GM18499 (cell line): ENCODE data around the gene CATSPER4.

Experiments
- ATAC-seq: cut with Tn5 transposase; IDR thresholded peaks from one replicate; pipeline ENCODE4 v1.9.1; 2021; ENCODE audit warnings: moderate number of reproducible peaks; ENCODE audit not compliant: insufficient read depth, unreplicated experiment

CATSPER4 gene

GRCh38 chr1:26190373-26190987 is at the start of gene CATSPER4:
Gene CATSPER4 (plus strand): TSS chr1:26190602. CDS start chr1:26190628, 26 bp downstream.
- ATAC-seq, result no peak

- no peak for ATAC-seq
Observed at GRCh38 chr1:26142159-26142558, 48.2 kb upstream of the CATSPER4 start.

DNA sequence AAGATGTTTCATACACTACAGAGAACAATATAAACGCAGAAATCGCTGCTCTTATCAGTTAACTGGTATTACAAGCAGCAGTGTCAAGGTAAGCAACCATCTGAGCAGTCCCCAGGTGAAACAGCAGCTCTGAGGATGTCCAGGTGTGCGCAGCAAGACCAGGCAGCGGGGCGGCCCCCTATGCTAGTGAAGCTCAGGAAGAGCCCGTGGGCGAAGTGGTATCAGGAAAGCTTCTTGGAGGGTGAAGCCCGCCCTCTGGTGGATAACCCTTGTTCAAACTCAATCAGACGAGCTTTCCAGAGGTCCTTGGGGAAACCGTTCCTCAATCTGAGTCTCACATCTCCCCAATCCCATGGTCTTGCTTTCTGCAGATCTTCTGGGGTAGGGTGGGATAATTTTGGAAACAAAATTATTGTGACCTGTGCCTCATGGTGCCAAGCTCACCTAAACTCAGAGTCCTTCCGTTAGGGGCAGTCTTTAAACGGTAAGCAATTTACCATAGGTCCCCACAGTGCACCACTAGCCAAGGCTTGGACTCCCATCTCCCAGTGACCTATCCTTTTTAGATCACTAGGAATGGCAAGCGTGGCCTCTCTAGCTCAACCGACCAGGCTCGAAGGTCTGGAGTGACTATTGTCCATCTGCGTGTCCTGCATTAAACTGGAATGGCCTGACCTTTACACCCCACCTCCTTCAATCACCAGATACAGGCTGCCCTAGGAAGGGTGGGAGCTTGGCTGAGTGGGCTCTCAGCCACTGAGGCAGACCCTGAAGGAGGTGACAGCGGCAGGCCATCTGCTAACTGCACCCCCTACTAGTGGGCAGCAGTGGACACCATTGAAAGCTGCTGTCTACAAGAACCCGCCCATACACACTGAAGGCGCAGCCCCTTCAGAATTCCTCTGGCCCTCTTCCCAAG is 45.1 kb upstream of the CATSPER4 start:
- ATAC-seq, result no peak

GRCh38 chr1:26145960-26146294 is 44.5 kb upstream of the CATSPER4 start:
- ATAC-seq, result no peak

- no peak for ATAC-seq
Observed at GRCh38 chr1:26148887-26149286, 41.5 kb upstream of the CATSPER4 start.

GRCh38 chr1:26153966-26154532 is 36.4 kb upstream of the CATSPER4 start:
- no peak for ATAC-seq

DNA sequence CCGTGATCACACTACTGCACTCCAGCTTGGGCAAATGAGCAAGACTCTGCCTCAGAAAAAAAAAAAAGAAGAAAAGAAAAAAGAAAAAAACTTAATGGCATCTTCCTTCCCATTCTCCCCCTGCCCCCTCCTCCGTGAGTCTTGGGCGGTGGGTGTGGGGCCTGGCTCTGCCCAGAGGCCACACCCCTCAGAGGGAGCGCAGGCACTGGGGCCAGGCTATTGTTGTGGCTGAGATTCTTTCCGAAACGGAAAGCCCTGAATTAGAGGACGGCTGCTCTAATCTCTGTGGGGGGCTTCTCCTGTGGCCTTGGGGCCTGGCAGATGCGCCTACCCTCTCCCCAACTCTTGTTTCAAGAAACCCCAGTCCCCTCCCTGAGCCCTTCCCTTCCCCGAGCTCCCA is 35.7 kb upstream of the CATSPER4 start:
- no peak for ATAC-seq

GRCh38 chr1:26155370-26156284 is 34.8 kb upstream of the CATSPER4 start:
- ATAC-seq, result no peak

- ATAC-seq, result no peak
Observed at GRCh38 chr1:26156285-26157038, 33.9 kb upstream of the CATSPER4 start.

DNA sequence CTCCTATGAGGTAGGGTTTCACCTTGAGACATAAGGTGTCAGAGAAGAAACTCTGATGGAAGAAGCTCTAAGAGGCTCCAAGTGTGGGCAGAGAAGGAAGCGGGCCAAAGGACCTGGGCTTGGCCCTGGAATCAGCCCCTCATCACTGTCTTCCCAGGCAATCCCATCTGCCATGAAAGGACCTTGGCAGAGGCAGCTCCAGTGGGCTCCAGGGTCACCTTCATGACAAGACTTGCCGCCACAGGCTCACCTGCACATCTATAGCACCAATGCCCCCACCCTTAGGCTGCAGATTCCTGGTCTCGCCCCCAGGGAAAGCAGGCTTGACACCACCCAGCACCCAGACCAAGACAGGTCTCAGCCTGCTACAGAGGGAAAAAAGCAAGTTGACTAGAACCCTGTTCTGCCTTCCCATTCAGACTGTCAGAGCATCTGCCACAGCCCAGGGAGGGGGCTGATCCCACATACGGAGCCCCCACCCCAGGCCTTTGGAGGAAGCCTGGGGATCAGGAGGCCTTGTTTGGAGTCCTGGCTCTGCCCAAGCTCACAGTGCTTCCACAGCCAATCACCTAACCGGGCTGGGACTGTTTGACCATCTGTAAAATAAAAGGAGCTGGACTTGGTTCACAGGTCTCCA is 32.0 kb upstream of the CATSPER4 start:
- ATAC-seq, result no peak

DNA sequence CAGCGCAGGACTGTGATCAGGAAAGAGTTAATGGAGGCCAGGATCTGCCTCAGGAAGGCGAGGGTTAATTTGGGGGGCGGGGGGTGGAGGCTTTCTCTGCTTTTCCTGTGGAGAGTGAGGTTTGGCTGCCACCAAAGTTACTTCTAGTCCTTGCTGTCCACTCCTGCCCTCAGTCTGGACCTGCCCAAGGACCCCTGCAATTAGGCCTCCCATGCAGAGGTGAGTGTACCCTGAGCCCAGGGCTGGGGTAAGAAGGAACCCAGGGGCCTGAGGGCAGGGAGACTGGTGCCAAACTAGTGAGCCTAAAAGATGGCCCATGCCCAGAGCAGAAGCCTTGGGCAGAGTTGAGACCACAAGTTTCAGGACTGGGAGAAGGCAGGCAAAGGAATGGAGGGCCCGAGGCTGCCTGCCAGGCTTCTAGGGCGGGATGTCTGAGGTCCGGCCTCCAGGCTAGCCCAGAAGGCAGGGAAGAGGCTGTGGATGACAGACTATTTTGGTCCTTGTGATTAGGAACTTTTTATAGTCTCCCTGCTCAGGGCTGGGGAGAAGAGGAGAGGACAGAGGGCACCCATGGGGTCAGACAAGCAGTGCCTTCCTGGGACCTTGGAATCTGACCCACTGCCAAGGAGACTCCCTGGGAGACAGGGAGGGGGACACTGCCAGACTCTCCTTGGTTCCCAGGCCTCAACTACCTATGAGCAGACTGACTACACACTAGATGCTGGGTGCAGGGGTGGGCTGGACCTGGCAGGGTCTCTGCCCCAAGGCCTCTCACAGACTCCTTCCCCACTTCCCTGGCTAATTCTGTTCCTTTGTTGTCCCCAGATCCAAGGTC is 31.3 kb upstream of the CATSPER4 start, which contains the start of gene FAM110D:
FAM110D (plus strand) TSS at position 172 of the 835 bp plus-strand sequence. CDS start 2,213 bp downstream, outside the sequence.
- no peak for ATAC-seq

DNA sequence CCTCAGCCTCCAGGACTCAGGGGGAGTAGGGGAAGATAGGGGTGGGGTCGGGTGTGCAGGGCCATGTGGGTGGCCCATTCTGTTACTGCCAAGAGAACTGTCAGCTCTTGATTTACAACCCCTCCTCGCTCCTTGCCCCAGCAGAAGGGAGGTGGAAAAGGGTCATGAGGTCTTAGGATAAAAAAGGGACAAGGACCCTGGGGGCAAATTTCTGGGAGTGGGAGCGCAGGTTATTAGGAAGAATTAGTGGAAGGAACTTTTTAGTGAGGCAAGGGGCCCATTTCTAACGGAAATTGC is 30.7 kb upstream of the CATSPER4 start:
- no peak for ATAC-seq

DNA sequence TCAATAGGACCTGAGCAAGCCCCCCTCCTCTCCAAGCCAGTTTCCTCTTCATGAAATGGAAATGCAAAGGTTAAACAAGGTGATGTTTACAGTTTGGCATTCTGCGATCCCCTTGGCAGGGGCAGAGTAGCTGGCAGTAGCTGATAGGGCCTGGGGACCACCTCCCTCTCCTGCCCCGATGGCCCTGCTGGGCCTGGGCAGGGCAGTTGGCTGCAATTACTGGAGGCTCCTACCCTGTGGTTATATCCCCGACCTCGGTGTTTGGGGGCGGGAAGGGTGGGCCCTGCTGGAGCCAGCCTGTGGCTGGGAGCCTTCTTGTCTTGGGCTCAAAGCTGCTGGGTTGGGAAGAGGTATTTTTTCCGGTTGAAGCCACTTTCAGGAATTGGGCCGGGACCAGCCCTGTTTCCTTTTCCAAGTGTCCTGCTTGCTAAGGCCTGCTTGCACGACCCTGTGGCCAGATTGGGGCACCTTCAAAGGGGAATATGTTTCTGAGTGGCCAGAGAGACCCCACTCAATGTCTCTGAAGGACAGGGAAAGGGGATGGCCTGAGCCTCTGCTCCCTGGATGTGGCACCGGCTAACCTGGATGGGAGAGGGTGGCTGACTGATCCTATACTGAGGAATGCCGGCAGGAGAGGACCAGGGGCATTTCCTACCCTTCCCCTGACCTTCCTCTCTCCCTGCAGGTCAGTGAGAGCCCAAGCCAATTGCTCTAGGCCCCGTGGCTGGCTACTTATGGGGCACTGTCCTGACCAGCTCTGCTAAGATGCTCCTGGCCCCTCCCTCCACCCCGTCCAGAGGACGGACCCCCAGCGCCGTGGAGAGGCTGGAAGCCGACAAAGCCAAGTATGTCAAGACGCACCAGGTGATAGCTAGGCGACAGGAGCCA is 29.6 kb upstream of the CATSPER4 start:
- ATAC-seq, result no peak

- no peak for ATAC-seq
Observed at GRCh38 chr1:26161415-26162219, 28.8 kb upstream of the CATSPER4 start.

DNA sequence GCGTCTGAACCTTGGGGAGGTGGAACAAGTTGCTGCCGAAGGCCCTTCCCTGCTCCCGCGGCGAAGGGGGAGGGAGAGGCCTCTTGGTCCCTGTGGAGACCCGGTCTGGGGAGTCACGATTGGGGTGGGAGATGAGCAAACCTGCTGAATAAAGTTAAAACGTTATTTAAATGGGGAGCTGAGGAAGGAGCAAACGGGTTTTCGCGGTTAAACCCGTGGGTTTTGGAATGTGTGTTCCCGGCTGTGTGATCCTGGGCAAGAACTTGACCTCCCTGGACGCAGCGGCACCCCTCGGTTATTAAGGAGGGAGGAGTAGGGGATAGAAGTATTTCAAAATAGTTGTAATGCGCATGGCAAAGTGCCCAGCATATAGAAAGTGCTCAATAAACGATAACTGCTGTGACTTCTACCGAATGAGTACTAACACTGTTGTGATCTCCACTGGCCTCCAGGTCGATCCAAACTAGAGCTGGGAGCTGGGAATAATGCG is 28.1 kb upstream of the CATSPER4 start:
- ATAC-seq, result no peak

- ATAC-seq, result no peak
Observed at GRCh38 chr1:26163684-26164035, 26.7 kb upstream of the CATSPER4 start.
